ENCODE data around the gene XRN2. TPM values are rescaled to one million over a fixed set of nuclear protein-coding genes. Genes with fewer than 3 reads are reported as not detected.

Gene XRN2
- total and polyA plus RNA-seq, 2 donors (not counting 1 experiment from before 2014, with no cell fraction given), result 19.0 to 46.2 TPM

DNA sequence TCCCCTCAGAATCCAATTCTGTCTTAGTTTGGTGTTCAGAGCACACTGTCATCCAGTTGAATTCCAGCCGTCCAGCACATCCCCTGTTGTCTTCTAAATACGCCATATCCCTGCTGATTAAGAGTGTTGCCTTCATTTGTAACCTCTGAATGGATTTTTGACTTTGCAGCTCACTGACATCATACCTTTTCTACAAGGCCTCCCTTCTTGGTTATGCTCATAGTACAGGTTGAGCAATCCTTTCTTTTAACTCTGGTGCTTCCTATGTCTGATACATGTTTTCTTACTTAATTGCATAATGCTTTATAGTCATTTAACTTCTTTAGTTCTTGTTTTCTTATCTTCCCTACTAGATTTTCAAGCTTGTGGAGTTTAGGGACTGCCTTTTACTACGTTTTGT lies 36.4 kb downstream of the XRN2 start:
- Histone ChIP-seq H3K79me2 (ENCODE audit: control insufficient read depth, insufficient read depth, low read length) (peaks cover 8% of the 10 kb centered on the region), H3K27ac (ENCODE audit: low read length in 2 of 2) (no peak overlapping the region), H4K20me1 (ENCODE audit: control insufficient read depth, insufficient read depth, low read length, poor library complexity, severe bottlenecking) (peaks cover 5% of the 10 kb centered on the region), H3K9ac (ENCODE audit: low read length) (no peak overlapping the region), H3K4me2 (replicated peaks; ENCODE audit: low read depth, low read length, poor library complexity, severe bottlenecking) (no peak overlapping the region), H3K27me3 (replicated peaks in 1 of 4; ENCODE audit: control extremely low read depth in 1 of 4, control insufficient read depth in 3 of 4, insufficient read depth in 4 of 4, low read length in 3 of 4) (no peaks in the 10 kb centered on the region), H3K4me3 (ENCODE audit: control extremely low read depth in 1 of 5, extremely low read depth in 1 of 5, insufficient read depth in 1 of 5, low read depth in 2 of 5, low read length in 4 of 5) (no peak overlapping the region), H3K4me1 (ENCODE audit: control insufficient read depth in 2 of 2, insufficient read depth in 2 of 2, low read length in 2 of 2) (no peaks in the 10 kb centered on the region), H2AFZ (ENCODE audit: insufficient read depth, low read depth, low read length, poor library complexity, severe bottlenecking) (no peak overlapping the region), H3K9me3 (ENCODE audit: control extremely low read depth in 1 of 3, control insufficient read depth in 2 of 3, insufficient read depth in 1 of 3, low read length in 2 of 3) (no peaks in the 10 kb centered on the region), H3K36me3 (replicated peaks in 1 of 2; ENCODE audit: control extremely low read depth in 1 of 2, control insufficient read depth in 1 of 2, extremely low read depth in 1 of 2, insufficient read depth in 2 of 2, low read length in 1 of 2) (peaks cover 11 to 74% of the 10 kb centered on the region in 2 experiments)
- Mint-ChIP-seq H3K4me3 (no peak overlapping the region), H3K27ac (no peak overlapping the region), H3K9me3 (ENCODE audit: insufficient read depth) (no peaks in the 10 kb centered on the region), H3K4me1 (no peaks in the 10 kb centered on the region), H3K27me3 (no peaks in the 10 kb centered on the region)
- intact Hi-C loops (cut with micrococcal nuclease), result no loop called here
- WGBS (ENCODE audit: insufficient coverage), result 93% methylated on average over 2 of the region's 3 CpGs
- POLR2A ChIA-PET, result no interaction called here
- CTCF ChIA-PET, result no interaction called here
- no peak for ATAC-seq (ENCODE audit: low read depth)
- TF ChIP-seq CTCF (IDR thresholded peaks at IDR 0.05), result no peak
- TF ChIP-seq EZH2 (IDR thresholded peaks at IDR 0.05; ENCODE audit: borderline replicate concordance, insufficient read depth, low read depth, low read length, poor library complexity, severe bottlenecking), result no peak
- DNase-seq, result no peak

GRCh38 chr20:21340991-21341697 lies 38.0 kb downstream of the XRN2 start:
- Mint-ChIP-seq H3K27me3 (no peaks in the 10 kb centered on the region), H3K4me1 (no peaks in the 10 kb centered on the region), H3K4me3 (no peak overlapping the region), H3K9me3 (ENCODE audit: insufficient read depth) (no peaks in the 10 kb centered on the region), H3K27ac (no peak overlapping the region)
- Histone ChIP-seq H3K27me3 (replicated peaks in 1 of 4; ENCODE audit: control extremely low read depth in 1 of 4, control insufficient read depth in 3 of 4, insufficient read depth in 4 of 4, low read length in 3 of 4) (no peaks in the 10 kb centered on the region), H3K4me3 (ENCODE audit: control extremely low read depth in 1 of 5, extremely low read depth in 1 of 5, insufficient read depth in 1 of 5, low read depth in 2 of 5, low read length in 4 of 5) (no peak overlapping the region), H3K27ac (ENCODE audit: low read length in 2 of 2) (no peak overlapping the region), H3K9me3 (ENCODE audit: control extremely low read depth in 1 of 3, control insufficient read depth in 2 of 3, insufficient read depth in 1 of 3, low read length in 2 of 3) (no peaks in the 10 kb centered on the region), H3K36me3 (replicated peaks in 1 of 2; ENCODE audit: control extremely low read depth in 1 of 2, control insufficient read depth in 1 of 2, extremely low read depth in 1 of 2, insufficient read depth in 2 of 2, low read length in 1 of 2) (peaks cover 15 to 74% of the 10 kb centered on the region in 2 experiments), H2AFZ (ENCODE audit: insufficient read depth, low read depth, low read length, poor library complexity, severe bottlenecking) (no peak overlapping the region), H3K4me2 (replicated peaks; ENCODE audit: low read depth, low read length, poor library complexity, severe bottlenecking) (no peak overlapping the region), H3K9ac (ENCODE audit: low read length) (no peak overlapping the region), H3K4me1 (ENCODE audit: control insufficient read depth in 2 of 2, insufficient read depth in 2 of 2, low read length in 2 of 2) (no peaks in the 10 kb centered on the region), H4K20me1 (ENCODE audit: control insufficient read depth, insufficient read depth, low read length, poor library complexity, severe bottlenecking) (peaks cover 5% of the 10 kb centered on the region), H3K79me2 (ENCODE audit: control insufficient read depth, insufficient read depth, low read length) (peaks cover 3% of the 10 kb centered on the region)
- WGBS (ENCODE audit: insufficient coverage), result 100% methylated on average over 2 of the region's 3 CpGs
- CTCF ChIA-PET, result no interaction called here
- POLR2A ChIA-PET, result no interaction called here
- no peak for TF ChIP-seq CTCF (IDR thresholded peaks at IDR 0.05)
- TF ChIP-seq EZH2 (IDR thresholded peaks at IDR 0.05; ENCODE audit: borderline replicate concordance, insufficient read depth, low read depth, low read length, poor library complexity, severe bottlenecking), result no peak
- ATAC-seq (ENCODE audit: low read depth) (no peak), DNase-seq (no peak)
- intact Hi-C loops (cut with micrococcal nuclease), result loop anchor here (10.0 kb wide), 1 partner anchor 106 kb away; no protein-coding TSS in a partner anchor
